HepG2 (cell line): Measurements from ENCODE around the gene MEF2B. TPM values are rescaled to one million over a fixed set of nuclear protein-coding genes. Genes with fewer than 3 reads are reported as not detected.
A peak's percentile ranks its signal among the peaks of the same experiment; 100 is the strongest.

Experiments used
- ATF3 ChIP-seq: sonication (generic); formaldehyde crosslinking; IDR thresholded peaks from 2 replicates; pipeline ENCODE4 v1.4.0; 2020; ENCODE audit warnings: missing genetic modification reagents
- CREB1 ChIP-seq, 2 experiments: fragments of 450-650 bp in 1 of 2; IDR thresholded peaks; 2 replicates each; pipeline ENCODE4 v1.6.1; 2016 to 2017; ENCODE audit warnings: control low read depth in 1 of 2, mild to moderate bottlenecking in 1 of 2, missing compliant biosample characterization in 1 of 2, missing genetic modification characterization in 1 of 2
- HIVEP1 ChIP-seq: sonication (generic); formaldehyde crosslinking; IDR thresholded peaks from 2 replicates; pipeline ENCODE4 v1.4.0; 2020; ENCODE audit warnings: mild to moderate bottlenecking, missing genetic modification reagents
- NFIB ChIP-seq: sonication (generic); formaldehyde crosslinking; IDR thresholded peaks from 2 replicates; pipeline ENCODE4 v1.9.0; 2021; ENCODE audit warnings: missing genetic modification reagents, mild to moderate bottlenecking, borderline replicate concordance
- TERF1 ChIP-seq: sonication (generic); formaldehyde crosslinking; IDR thresholded peaks from 2 replicates; pipeline ENCODE4 v1.8.0; 2022; ENCODE audit warnings: mild to moderate bottlenecking, missing genetic modification reagents, moderate library complexity
- TFDP1 ChIP-seq: IDR thresholded peaks from 2 replicates; pipeline ENCODE4 v1.6.1; 2016; ENCODE audit warnings: missing compliant biosample characterization, missing genetic modification reagents, borderline replicate concordance
- ZFP91 ChIP-seq: sonication (generic); formaldehyde crosslinking; IDR thresholded peaks from 2 replicates; pipeline ENCODE4 v1.9.0; 2022; ENCODE audit warnings: missing genetic modification reagents, mild to moderate bottlenecking, borderline replicate concordance
- ZNF160 ChIP-seq: sonication (generic); formaldehyde crosslinking; IDR thresholded peaks from 2 replicates; pipeline ENCODE4 v1.8.0; 2022; ENCODE audit warnings: mild to moderate bottlenecking, inconsistent platforms, missing genetic modification reagents
- ZNF18 ChIP-seq: sonication (generic); formaldehyde crosslinking; IDR thresholded peaks from 2 replicates; pipeline ENCODE4 v1.8.0; 2022; ENCODE audit warnings: mild to moderate bottlenecking, missing genetic modification reagents; ENCODE audit not compliant: insufficient replicate concordance
- ZNF503 ChIP-seq: sonication (generic); formaldehyde crosslinking; IDR thresholded peaks from 2 replicates; pipeline ENCODE4 v1.4.0; 2020; ENCODE audit warnings: missing genetic modification reagents
- ZNF597 ChIP-seq: sonication (generic); formaldehyde crosslinking; IDR thresholded peaks from 2 replicates; pipeline ENCODE4 v1.5.0; 2020; ENCODE audit warnings: missing genetic modification reagents
- ZNF777 ChIP-seq: sonication (generic); formaldehyde crosslinking; IDR thresholded peaks from 2 replicates; pipeline ENCODE4 v1.4.0; 2020; ENCODE audit warnings: missing genetic modification reagents
- polyA plus RNA-seq, 8 experiments: library from polyadenylated mRNA; depleted of rRNA in 3 of 8; stranded (reverse) in 7 of 8; unstranded in 1 of 8; fragments of >200 nt; fragmentation: Illumina TruSeq in 4 of 8; extraction: Trizol in 4 of 8; gene quantifications; 2 replicates each; pipeline versions ENCODE4 v1.2.1 to v1.2.3, GENCODE V29; 2011 to 2016; ENCODE audit warnings: low read depth in 4 of 8, missing spikeins in 1 of 8, mixed read lengths in 1 of 8; ENCODE audit not compliant: insufficient read depth in 1 of 8
- total RNA-seq, 5 experiments: library from RNA; depleted of rRNA; stranded (reverse); fragments of >200 nt; fragmentation: Illumina TruSeq; extraction: Trizol; gene quantifications; 2 replicates each; pipeline ENCODE4 v1.2.3, GENCODE V29; 2016; ENCODE audit warnings: low read depth in 1 of 5

The MEF2B gene
- total and polyA plus RNA-seq, 2 of the 13 experiments (the other 11 are each of a cell fraction or from before 2014, with no cell fraction given): 1.2 to 1.7 TPM

GRCh38 chr19:19096641-19097627 is 73.1 kb downstream of the MEF2B start (continued):
- TF ChIP-seq CREB1 (IDR thresholded peaks at IDR 0.05): peak; percentile 72
- peak; percentile 81 for TF ChIP-seq CREB1 (CRISPR knock-in tag; IDR thresholded peaks at IDR 0.05)
- TF ChIP-seq ZNF777 (CRISPR knock-in tag): no peak
- no peak for TF ChIP-seq ZNF597 (CRISPR knock-in tag)
- peak; percentile 84; the same call in 1 of the 2 replicates for TF ChIP-seq TFDP1 (CRISPR knock-in tag)
- TF ChIP-seq HIVEP1 (CRISPR knock-in tag): peak; percentile 94
- no peak for TF ChIP-seq NFIB (CRISPR knock-in tag)
- TF ChIP-seq ZNF503 (CRISPR knock-in tag): peak; percentile 91
- TF ChIP-seq ATF3 (CRISPR knock-in tag): peak; percentile 99
- TF ChIP-seq ZNF18 (CRISPR knock-in tag): peak; percentile 38
- peak; percentile 76; the same call in 1 of the 2 replicates for TF ChIP-seq ZFP91 (CRISPR knock-in tag)
- peak; percentile 41; the same call in 1 of the 2 replicates for TF ChIP-seq ZNF160
- TF ChIP-seq TERF1 (CRISPR knock-in tag): no peak
